Skeletal muscle cell (primary cell): Measurements from ENCODE around the gene ANK2.
A peak's percentile ranks its signal among the peaks of the same experiment; 100 is the strongest.

Experiments
- DNase-seq: peaks from one replicate; pipeline ENCODE4 v3.0.0-alpha.2; 2010; ENCODE audit warnings: low read depth
- H3K4me3 ChIP-seq: 2 replicates; pipeline ENCODE4 v1.5.1; 2011; ENCODE audit warnings: low read depth, mild to moderate bottlenecking, control low read depth, low read length, moderate library complexity

Gene ANK2

GRCh38 chr4:113365377-113365776 is 315.9 kb downstream of the ANK2 start:
- DNase-seq: no peak
- no peak overlapping the region for H3K4me3 ChIP-seq

DNA sequence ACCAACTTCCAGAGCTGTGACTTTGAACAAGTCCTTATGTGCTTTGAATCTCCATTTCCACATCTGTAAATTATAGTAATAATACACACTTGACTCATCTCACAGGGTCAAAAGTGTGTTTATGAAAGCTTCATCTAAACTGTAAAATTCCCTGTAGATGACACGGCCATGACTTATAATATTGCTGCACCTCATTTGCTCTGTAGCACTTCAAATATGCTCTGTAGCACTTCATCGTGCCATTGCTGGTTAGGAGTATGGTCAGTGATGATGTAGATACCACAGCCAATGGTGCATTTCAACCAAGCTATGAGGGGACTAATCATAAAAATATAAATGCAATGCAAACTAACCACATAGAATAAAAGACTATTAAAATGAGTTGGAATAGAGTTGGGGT is 318.6 kb downstream of the ANK2 start:
- peak; percentile 56 for DNase-seq
- no peak overlapping the region for H3K4me3 ChIP-seq

DNA sequence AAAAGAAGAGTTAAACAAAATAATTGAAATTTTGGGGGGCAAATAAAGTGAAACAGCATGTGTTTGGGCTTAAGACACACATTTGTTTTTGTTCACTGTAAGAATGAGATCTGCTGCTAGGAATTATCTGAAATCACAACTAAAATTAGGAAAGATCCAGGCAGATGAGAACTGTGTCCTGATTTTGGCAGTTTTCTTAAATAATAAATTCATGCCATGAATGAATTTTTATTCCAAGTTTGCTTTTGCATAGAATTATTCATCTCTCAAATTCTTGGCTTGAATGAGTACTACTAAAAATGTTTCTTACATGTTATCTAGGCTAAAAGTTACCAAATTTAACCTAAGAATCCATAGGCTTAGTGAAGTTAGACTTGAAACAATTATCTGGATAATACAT is 321.7 kb downstream of the ANK2 start:
- H3K4me3 ChIP-seq: no peak overlapping the region
- DNase-seq: no peak

- no peak for DNase-seq
- no peak overlapping the region for H3K4me3 ChIP-seq
Measured at GRCh38 chr4:113375964-113376666, 326.7 kb downstream of the ANK2 start.

GRCh38 chr4:113378836-113379235 is 329.4 kb downstream of the ANK2 start:
- DNase-seq: no peak
- no peak overlapping the region for H3K4me3 ChIP-seq

GRCh38 chr4:113382704-113383103 is 333.3 kb downstream of the ANK2 start:
- no peak overlapping the region for H3K4me3 ChIP-seq
- no peak for DNase-seq

DNA sequence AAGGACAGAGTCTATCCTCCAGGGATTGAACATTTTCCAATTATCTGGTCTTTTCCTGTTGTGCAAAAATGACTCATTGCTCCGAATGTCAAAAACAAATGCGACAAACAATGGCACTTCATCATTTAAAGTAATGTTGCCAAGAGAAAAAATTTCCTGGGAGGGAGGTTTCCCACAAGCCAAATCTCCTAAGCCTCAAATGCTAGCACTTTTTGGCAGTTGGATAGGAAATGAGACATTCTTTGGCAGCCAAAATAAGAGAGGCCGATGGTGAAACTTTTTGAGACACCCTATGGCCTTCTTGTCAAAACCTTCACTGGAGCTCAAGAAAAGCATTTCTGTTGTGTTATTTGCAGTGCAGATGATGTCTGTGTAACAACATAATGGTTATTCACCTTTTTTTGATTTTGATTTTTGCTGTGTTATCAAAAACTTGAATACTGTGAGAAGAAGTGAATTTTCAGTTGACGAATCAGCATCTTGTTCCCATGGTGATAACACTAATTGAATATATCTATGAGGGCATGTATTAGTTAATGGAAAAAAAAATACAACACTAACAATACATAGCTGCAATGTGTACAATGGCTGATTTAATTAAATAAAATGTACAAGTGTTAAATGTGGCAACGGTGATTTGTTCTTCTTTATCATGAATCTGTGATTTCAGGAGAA is 333.8 kb downstream of the ANK2 start:
- H3K4me3 ChIP-seq: no peak overlapping the region
- peak; percentile 67 for DNase-seq

GRCh38 chr4:113384600-113384999 is 335.1 kb downstream of the ANK2 start:
- no peak overlapping the region for H3K4me3 ChIP-seq
- DNase-seq: peak; percentile 54

- H3K4me3 ChIP-seq: no peak overlapping the region
- no peak for DNase-seq
Measured at GRCh38 chr4:113385281-113385899, 335.9 kb downstream of the ANK2 start.

DNA sequence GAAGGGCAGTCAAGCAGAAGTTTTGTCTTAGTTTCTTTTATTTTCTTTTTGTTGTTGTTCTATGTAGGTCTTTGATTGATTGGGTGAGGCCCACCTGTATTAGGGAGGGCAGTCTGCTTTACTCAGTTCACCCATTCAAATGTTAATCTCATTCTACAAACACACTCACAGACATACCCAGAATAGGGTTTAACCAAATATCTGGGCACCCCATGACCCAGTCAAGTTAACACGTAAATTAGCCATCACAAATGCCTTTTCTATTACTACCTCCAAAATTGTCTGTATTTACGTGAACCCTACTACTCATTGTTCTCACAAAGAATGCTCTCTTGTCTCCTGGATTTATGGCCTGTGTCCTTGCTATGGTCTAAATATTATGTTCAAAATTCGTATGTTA is 339.7 kb downstream of the ANK2 start:
- DNase-seq: no peak
- no peak overlapping the region for H3K4me3 ChIP-seq

DNA sequence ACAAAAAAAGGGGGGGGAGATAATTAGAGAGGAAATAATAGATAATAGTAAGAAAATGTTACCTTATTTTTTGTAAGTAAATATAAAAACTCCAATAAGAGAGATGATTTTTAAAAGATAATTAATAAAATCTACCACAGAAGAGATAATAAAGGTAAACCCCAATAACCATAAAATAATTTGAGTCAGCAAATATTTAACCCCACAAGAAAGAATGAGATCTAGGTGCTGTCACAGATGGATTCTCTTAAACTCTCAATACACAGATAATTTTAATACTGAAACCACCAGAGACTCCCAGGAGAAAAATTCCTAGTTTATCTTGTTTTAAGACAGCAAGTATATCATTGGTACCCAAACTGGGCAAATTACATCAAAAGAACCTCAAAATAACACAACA is 341.4 kb downstream of the ANK2 start:
- no peak overlapping the region for H3K4me3 ChIP-seq
- DNase-seq: no peak

DNA sequence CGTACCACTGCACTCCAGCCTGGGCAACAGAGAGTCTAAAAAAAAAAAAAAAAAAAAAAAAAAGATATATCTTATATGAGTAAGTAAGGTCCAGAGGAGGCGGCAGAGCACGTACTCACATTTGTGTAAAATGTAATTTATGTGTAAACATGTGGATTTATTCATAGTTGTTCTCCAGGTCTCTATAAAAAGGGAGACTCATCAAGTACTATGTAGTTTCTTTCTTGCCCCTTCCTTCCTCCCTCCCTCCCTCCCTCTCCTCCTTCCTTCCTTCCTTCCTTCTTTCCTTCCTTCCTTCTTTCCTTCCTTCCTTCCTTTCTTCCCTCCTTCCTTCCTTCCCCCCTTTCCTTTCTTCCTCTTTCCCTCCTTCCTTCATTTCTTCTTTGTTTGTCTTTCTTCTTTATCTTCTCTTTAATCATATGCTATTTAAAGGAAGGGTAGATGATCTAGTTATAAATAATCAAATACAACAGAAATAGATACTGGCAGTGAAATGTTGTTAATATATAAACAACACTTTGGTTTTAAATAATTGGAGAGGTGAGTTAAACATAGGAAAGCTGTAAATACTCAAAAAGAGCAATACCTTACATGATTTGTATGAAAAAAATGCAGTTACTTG is 344.8 kb downstream of the ANK2 start:
- no peak overlapping the region for H3K4me3 ChIP-seq
- no peak for DNase-seq

DNA sequence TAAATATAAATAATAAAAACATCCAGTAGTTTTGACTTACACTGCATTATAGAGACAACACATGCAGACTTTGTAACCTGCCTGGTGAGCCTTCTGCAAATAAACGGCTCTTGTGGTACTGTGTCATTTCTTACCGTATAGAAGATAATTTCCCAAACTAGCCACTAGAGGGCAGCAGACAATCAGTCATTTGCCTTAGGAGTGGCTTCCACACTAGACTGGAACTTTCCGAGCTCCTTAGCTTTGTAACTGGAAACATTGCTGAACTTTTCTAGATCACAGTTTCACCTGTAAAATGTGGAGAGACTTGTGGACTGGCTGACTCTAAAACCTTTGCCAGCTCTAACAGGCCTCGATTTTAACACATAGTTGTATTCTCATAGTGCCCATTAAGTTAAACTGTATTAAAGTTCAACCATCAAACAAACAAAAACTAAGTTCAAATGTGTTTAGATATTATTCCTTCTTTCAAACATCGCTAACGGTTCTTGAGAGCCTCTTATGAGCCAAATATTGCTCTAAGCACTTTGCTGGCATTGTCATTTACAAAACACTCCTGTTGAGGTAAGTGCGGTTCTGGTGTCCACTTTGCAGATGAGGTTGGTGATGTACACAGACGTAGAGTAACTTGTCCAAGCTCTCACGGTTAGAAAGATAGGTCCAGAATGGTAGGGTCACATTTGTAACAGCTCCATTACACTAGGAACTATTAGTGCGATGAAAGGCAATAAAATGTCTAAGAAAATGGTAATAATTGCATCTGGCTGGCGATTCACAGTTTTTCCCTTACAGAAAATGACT is 345.5 kb downstream of the ANK2 start:
- DNase-seq: peak; percentile 39
- no peak overlapping the region for H3K4me3 ChIP-seq

- DNase-seq: peak; percentile 71
- no peak overlapping the region for H3K4me3 ChIP-seq
Measured at GRCh38 chr4:113397114-113397701, 347.8 kb downstream of the ANK2 start.

- no peak for DNase-seq
- H3K4me3 ChIP-seq: no peak overlapping the region
Measured at GRCh38 chr4:113398441-113399143, 349.1 kb downstream of the ANK2 start.

DNA sequence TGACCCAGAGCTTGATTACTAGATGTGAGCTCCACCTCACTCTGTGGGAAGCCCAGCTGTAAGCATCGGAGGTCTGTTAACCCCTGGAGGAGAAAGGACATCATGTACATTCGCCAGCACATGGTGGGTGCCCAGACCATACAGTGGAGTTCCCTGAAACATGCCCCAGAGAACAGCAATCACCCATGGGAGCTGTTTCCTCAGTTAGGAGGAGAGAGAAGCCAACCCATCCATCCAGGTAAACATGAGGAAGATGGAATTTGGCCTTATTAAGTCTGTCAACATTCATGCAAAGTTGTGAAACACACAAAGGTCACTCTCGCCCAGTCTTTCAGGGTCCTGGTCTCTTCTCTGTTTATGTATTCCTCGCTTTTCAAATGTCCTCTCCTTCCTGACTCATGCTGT is 354.7 kb downstream of the ANK2 start:
- H3K4me3 ChIP-seq: no peak overlapping the region
- no peak for DNase-seq

DNA sequence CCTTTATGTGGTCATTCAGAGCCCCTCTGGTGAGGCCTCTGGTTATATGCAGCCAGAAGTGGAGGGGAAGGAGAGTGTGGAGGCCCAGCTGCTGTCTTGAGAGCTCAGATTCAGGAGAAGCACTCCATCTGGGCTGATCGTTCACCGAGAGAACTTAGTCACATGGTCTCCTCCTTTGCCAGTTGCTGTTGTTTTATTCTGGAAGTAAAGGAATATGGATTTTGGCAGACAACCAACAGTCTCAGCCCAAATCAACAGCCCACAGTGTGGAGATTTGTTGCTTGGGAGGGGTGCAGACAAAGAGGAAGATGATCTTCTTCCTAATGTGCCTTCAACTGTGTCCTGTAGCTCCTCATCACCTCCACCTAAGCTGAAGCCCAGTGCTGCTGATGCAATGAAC is 355.4 kb downstream of the ANK2 start:
- no peak for DNase-seq
- H3K4me3 ChIP-seq: no peak overlapping the region

- DNase-seq: no peak
- H3K4me3 ChIP-seq: no peak overlapping the region
Measured at GRCh38 chr4:113405874-113406722, 356.6 kb downstream of the ANK2 start.
